HepG2 (cell line): ENCODE measurements around the gene PPP1CC. TPM values are rescaled to one million over a fixed set of nuclear protein-coding genes. Genes with fewer than 3 reads are reported as not detected.

Source experiments
- ATAC-seq: fragments of 200-7000 bp; cut with Tn5 transposase; 3 replicates; pipeline ENCODE4 v1.9.1; 2020; ENCODE audit warnings: mild to moderate bottlenecking, moderate library complexity
- BruUV-seq: library from RNA; stranded (reverse); fragments of 400-500 nt; replicated peaks from 2 replicates; lab custom pipeline; 2021; lab: Mats Ljungman, UMichigan
- CTCF ChIA-PET: fragments of 300-600 bp; formaldehyde crosslinking; extraction: SDS; loops from one replicate; lab custom pipeline; 2021; ENCODE audit warnings: low total read pairs, inconsistent platforms, low intra/inter-chr PET ratio; lab: Yijun Ruan, JAX
- POLR2A ChIA-PET: fragments of 350-600 bp; sonication (Branson Sonifier 250); formaldehyde crosslinking; loops from one replicate; lab custom pipeline; 2020; ENCODE audit warnings: antibody characterized with exemption, inconsistent platforms; lab: Yijun Ruan, JAX
- DNase-seq: peaks from one replicate; pipeline ENCODE4 v3.0.0-alpha.2; 2015; ENCODE audit warnings: low spot score
- FAIRE-seq: peaks from 3 replicates; lab custom pipeline; 2011; peaks lifted over from hg19 to GRCh38; lab: Jason Lieb, UNC
- H2AFZ ChIP-seq: one replicate; pipeline ENCODE4 v1.6.1; 2011; ENCODE audit warnings: low read length, inconsistent platforms
- H3K27ac ChIP-seq: fragments of 300-600 bp; 3 replicates; pipeline ENCODE4 v1.8.0; 2011; ENCODE audit warnings: mixed run types, mild to moderate bottlenecking, mixed read lengths, low read length, inconsistent platforms; ENCODE audit not compliant: insufficient read depth; ENCODE audit errors: extremely low read length
- H3K27me3 ChIP-seq, 2 experiments: fragments of 200-600 bp in 1 of 2; 2 replicates in 1 of 2; 3 replicates in 1 of 2; pipeline versions ENCODE4 v1.6.0 to v1.8.0; 2011; ENCODE audit warnings: low read length in 2 of 2, mild to moderate bottlenecking in 2 of 2, moderate library complexity in 2 of 2, inconsistent platforms in 1 of 2; ENCODE audit not compliant: insufficient read depth in 2 of 2, control insufficient read depth in 1 of 2
- H3K36me3 ChIP-seq, 2 experiments: fragments of 200-600 bp in 1 of 2; replicated peaks in 1 of 2; 2 replicates in 1 of 2; 3 replicates in 1 of 2; pipeline versions ENCODE4 v1.5.1 to v1.8.0; 2011; ENCODE audit warnings: low read length in 2 of 2, inconsistent platforms in 1 of 2; ENCODE audit not compliant: insufficient read depth in 2 of 2, control insufficient read depth in 1 of 2
- H3K4me1 ChIP-seq: 2 replicates; pipeline ENCODE4 v1.5.1; 2012; ENCODE audit warnings: low read length, inconsistent platforms; ENCODE audit not compliant: insufficient read depth
- H3K4me2 ChIP-seq: 2 replicates; pipeline ENCODE4 v1.6.0; 2011; ENCODE audit warnings: low read depth, low read length, inconsistent platforms
- H3K4me3 ChIP-seq, 3 experiments: fragments of 200-600 bp in 1 of 3; sonication (generic), shearing (Covaris generic) in 1 of 3; replicated peaks in 1 of 3; 2 replicates each; pipeline ENCODE4 v1.5.1; 2011 to 2016; ENCODE audit warnings: low read length in 3 of 3, inconsistent platforms in 2 of 3, low read depth in 2 of 3, mild to moderate bottlenecking in 2 of 3, control low read depth in 1 of 3, mixed read lengths in 1 of 3; ENCODE audit not compliant: insufficient read depth in 1 of 3
- H3K79me2 ChIP-seq: one replicate; pipeline ENCODE4 v1.6.1; 2011; ENCODE audit warnings: low read length, inconsistent platforms; ENCODE audit not compliant: insufficient read depth
- H3K9ac ChIP-seq: 2 replicates; pipeline ENCODE4 v1.6.0; 2011; ENCODE audit warnings: mild to moderate bottlenecking, low read depth, low read length, inconsistent platforms; ENCODE audit not compliant: insufficient read depth
- H3K9me3 ChIP-seq: 2 replicates; pipeline ENCODE4 v1.5.1; 2012; ENCODE audit warnings: mild to moderate bottlenecking, low read length
- H4K20me1 ChIP-seq: 2 replicates; pipeline ENCODE4 v1.6.0; 2011; ENCODE audit warnings: inconsistent platforms, mild to moderate bottlenecking, low read length, moderate library complexity; ENCODE audit not compliant: insufficient read depth
- AHR ChIP-seq: IDR thresholded peaks from 2 replicates; pipeline ENCODE4 v1.6.1; 2018; ENCODE audit warnings: missing genetic modification reagents, missing compliant biosample characterization
- DZIP1 ChIP-seq: sonication (generic); formaldehyde crosslinking; IDR thresholded peaks from 2 replicates; pipeline ENCODE4 v1.5.0; 2020; ENCODE audit warnings: mild to moderate bottlenecking, missing genetic modification reagents
- KLF11 ChIP-seq: IDR thresholded peaks from 2 replicates; pipeline ENCODE4 v1.6.1; 2016; ENCODE audit warnings: missing compliant biosample characterization
- POLR2AphosphoS5 ChIP-seq: IDR thresholded peaks from 2 replicates; pipeline ENCODE4 v1.6.1; 2012; ENCODE audit warnings: low read depth, low read length
- SALL1 ChIP-seq: sonication (generic); formaldehyde crosslinking; IDR thresholded peaks from 2 replicates; pipeline ENCODE4 v1.8.0; 2022; ENCODE audit warnings: mild to moderate bottlenecking, missing genetic modification reagents
- SETDB1 ChIP-seq: sonication (generic); formaldehyde crosslinking; IDR thresholded peaks from 2 replicates; pipeline ENCODE4 v1.5.1; 2020; ENCODE audit warnings: missing genetic modification reagents, mild to moderate bottlenecking, borderline replicate concordance
- ZBTB34 ChIP-seq: sonication (generic); formaldehyde crosslinking; IDR thresholded peaks from 2 replicates; pipeline ENCODE4 v1.8.0; 2022; ENCODE audit warnings: mild to moderate bottlenecking, missing genetic modification reagents
- ZBTB8A ChIP-seq: sonication (generic); formaldehyde crosslinking; IDR thresholded peaks from 2 replicates; pipeline ENCODE4 v1.4.0; 2020; ENCODE audit warnings: mild to moderate bottlenecking, low read depth, missing genetic modification reagents, borderline replicate concordance
- ZNF10 ChIP-seq: sonication (generic); formaldehyde crosslinking; IDR thresholded peaks from 2 replicates; pipeline ENCODE4 v1.4.0; 2020; ENCODE audit warnings: mild to moderate bottlenecking, low read depth, missing genetic modification reagents, borderline replicate concordance
- ZNF558 ChIP-seq: sonication (generic); formaldehyde crosslinking; IDR thresholded peaks from 2 replicates; pipeline ENCODE4 v1.9.0; 2022; ENCODE audit warnings: mild to moderate bottlenecking, missing genetic modification reagents, borderline replicate concordance
- ZNF687 ChIP-seq: sonication (generic); formaldehyde crosslinking; IDR thresholded peaks from 2 replicates; pipeline ENCODE4 v1.5.1; 2020; ENCODE audit warnings: mild to moderate bottlenecking, missing genetic modification reagents, moderate library complexity
- ZNF770 ChIP-seq: sonication (generic); formaldehyde crosslinking; IDR thresholded peaks from 2 replicates; pipeline ENCODE4 v1.5.0; 2020; ENCODE audit warnings: mild to moderate bottlenecking, missing genetic modification reagents
- WGBS: methylation state at CpG from one replicate; pipeline ENCODE4 v1.1.6; 2017; ENCODE audit warnings: low lambda C conversion rate; 5-methylcytosine and 5-hydroxymethylcytosine counted together
- in situ Hi-C: cut with HindIII; loops from 2 replicates; pipeline ENCODE4 v1.10.0; 2017; ENCODE audit warnings: low pct_unique_long_range_greater_than_20kb; ENCODE audit not compliant: extremely low pct_ligation_motif_present
- intact Hi-C: fragments of 100-400 bp; cut with micrococcal nuclease; formaldehyde crosslinking; loops from one replicate; pipeline ENCODE4 v1.10.0; 2022; ENCODE audit not compliant: unreplicated experiment
- polyA plus RNA-seq, 8 experiments: library from polyadenylated mRNA; depleted of rRNA in 3 of 8; stranded (reverse) in 7 of 8; unstranded in 1 of 8; fragments of >200 nt; fragmentation: Illumina TruSeq in 4 of 8; extraction: Trizol in 4 of 8; gene quantifications; 2 replicates each; pipeline versions ENCODE4 v1.2.1 to v1.2.3, GENCODE V29; 2011 to 2016; ENCODE audit warnings: low read depth in 4 of 8, missing spikeins in 1 of 8, mixed read lengths in 1 of 8; ENCODE audit not compliant: insufficient read depth in 1 of 8
- total RNA-seq, 5 experiments: library from RNA; depleted of rRNA; stranded (reverse); fragments of >200 nt; fragmentation: Illumina TruSeq; extraction: Trizol; gene quantifications; 2 replicates each; pipeline ENCODE4 v1.2.3, GENCODE V29; 2016; ENCODE audit warnings: low read depth in 1 of 5
- TF ChIP-seq, protein P1 (sequence below): sonication (generic); formaldehyde crosslinking; IDR thresholded peaks from 2 replicates; pipeline ENCODE4 v1.8.0; 2022; ENCODE audit warnings: mild to moderate bottlenecking, missing genetic modification reagents, moderate library complexity

Gene PPP1CC
- total and polyA plus RNA-seq, 2 of the 13 experiments (the other 11 are each of a cell fraction or from before 2014, with no cell fraction given) = 178 to 187 TPM

- ChIA-PET POLR2A (no interaction called here), CTCF (no interaction called here)
- Histone ChIP-seq H3K36me3 (no peaks in the 10 kb centered on the region), H2AFZ (no peak overlapping the region), H3K79me2 (no peaks in the 10 kb centered on the region), H3K4me1 (no peaks in the 10 kb centered on the region), H3K27ac (no peak overlapping the region), H3K9me3 (no peaks in the 10 kb centered on the region), H4K20me1 (no peaks in the 10 kb centered on the region), H3K4me3 (no peak overlapping the region), H3K4me2 (no peak overlapping the region), H3K27me3 (peaks cover 0 to 19% of the 10 kb centered on the region in 2 experiments), H3K9ac (no peak overlapping the region)
- no TSS peak for BruUV-seq
- in situ Hi-C loops (no loop called here), intact Hi-C loops (no loop called here)
- FAIRE-seq (no peak), ATAC-seq (no peak), DNase-seq (no peak)
- WGBS = 20% methylated on average over 1 of the region's 1 CpG
- TF ChIP-seq SALL1 (CRISPR knock-in tag) = no peak
- no peak for TF ChIP-seq KLF11
- no peak for TF ChIP-seq POLR2AphosphoS5
- TF ChIP-seq ZNF687 (CRISPR knock-in tag) = no peak
- TF ChIP-seq ZNF770 (CRISPR knock-in tag) = no peak
- TF ChIP-seq DZIP1 = no peak
- TF ChIP-seq, protein P1, sequence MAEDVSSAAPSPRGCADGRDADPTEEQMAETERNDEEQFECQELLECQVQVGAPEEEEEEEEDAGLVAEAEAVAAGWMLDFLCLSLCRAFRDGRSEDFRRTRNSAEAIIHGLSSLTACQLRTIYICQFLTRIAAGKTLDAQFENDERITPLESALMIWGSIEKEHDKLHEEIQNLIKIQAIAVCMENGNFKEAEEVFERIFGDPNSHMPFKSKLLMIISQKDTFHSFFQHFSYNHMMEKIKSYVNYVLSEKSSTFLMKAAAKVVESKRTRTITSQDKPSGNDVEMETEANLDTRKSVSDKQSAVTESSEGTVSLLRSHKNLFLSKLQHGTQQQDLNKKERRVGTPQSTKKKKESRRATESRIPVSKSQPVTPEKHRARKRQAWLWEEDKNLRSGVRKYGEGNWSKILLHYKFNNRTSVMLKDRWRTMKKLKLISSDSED (CRISPR knock-in tag) = no peak
- no peak for TF ChIP-seq AHR
- no peak for TF ChIP-seq SETDB1 (CRISPR knock-in tag)
- no peak for TF ChIP-seq ZNF10 (CRISPR knock-in tag)
- no peak for TF ChIP-seq ZNF558
- TF ChIP-seq ZBTB8A = no peak
- no peak for TF ChIP-seq ZBTB34
These were observed 62.7 kb downstream of the PPP1CC start for GRCh38 chr12:110680032-110680431.
